IPS-NIHi7 (cell line): Measurements from ENCODE around the gene TSFM.
"Not testable (repeated sequence)": the region's sequence is repeated elsewhere in the genome, so short reads cannot be mapped to it uniquely, and the experiment has no call there.

Experiments used
- DNase-seq: peaks from one replicate; pipeline ENCODE4 v3.0.0; 2012; ENCODE audit warnings: mixed read lengths; ENCODE audit errors: extremely low spot score

Gene TSFM

GRCh38 chr12:57815177-57816000, 32.8 kb downstream of the TSFM start:
- DNase-seq, result peak; percentile 77

DNA sequence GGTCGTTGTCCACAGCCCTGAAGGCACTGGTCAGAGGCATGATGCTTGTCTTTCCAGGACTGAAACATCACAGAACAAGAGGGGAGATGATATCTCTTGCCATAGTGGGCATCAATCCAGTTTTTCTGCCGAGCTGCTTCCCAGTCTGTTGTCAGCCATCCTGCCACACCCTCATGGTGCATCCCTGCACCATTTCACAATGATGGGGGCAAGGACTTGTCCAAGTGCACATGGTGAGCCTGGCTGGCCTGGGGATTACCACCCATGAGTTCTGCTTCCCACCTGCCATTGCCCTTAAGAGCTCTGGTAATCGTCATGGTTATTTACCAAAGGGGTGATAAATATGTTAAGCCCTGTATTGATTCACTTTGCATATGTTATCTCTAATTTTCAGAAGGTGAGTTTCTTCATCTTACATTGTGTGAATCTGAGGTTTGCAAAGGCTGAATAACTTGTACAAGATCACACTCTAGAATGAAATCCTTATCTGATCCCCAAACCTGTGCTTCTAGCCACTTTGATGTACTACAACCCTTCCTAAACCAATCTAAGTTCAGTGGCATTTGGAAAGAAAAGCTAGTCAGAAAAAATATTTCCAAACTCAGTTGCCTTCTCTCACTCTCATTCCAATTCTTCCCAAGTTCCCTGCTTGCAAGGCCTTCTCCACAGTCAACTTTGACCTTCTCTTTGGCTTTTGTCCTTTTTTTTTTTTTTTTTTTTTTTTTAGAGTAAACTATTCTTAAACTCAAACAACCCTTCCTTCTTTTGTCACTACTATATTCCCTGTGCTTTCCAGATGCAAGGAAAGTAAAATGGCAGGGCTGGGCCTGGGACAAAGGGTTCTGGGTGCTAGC, 33.6 kb downstream of the TSFM start:
- no peak for DNase-seq

DNA sequence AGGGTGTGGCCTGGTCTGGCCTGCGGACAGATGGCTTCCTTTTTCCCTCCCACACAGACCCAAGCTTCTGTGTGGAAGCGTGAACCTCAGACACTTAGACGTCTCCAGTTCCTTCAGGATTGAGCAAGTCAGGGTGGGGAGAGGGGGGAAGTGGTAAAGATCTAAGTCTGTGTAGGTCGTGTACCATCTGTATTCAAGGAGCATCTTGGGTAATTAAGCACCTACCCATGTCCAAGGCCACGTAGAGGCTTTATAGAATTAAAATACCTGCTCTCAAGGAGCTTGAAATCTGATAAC, 34.2 kb downstream of the TSFM start:
- no peak for DNase-seq

GRCh38 chr12:57817261-57817989, 34.8 kb downstream of the TSFM start:
- no peak for DNase-seq

GRCh38 chr12:57817990-57818331, 35.4 kb downstream of the TSFM start:
- DNase-seq, result not testable (repeated sequence)

DNA sequence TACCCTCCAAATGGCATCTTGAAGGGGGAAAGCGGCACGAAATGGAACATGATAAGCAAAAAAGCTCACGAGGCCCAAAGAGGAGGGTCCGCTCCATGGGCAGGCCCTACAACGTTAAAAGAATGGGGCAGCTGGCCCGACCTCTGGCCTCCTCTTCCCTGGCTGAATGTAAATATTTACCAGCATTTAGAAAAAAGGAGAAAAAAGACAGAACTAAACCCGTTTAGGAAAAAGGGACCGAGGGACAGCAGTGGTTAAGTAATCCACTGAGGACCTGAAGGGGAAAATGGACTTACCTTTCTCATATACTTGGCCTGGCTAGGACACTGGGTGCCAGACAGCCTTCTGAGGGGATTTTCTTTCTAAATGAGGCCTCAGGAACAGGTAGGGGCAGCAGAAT, 37.5 kb downstream of the TSFM start:
- DNase-seq, result not testable (repeated sequence)

GRCh38 chr12:57821015-57821414, 38.4 kb downstream of the TSFM start:
- DNase-seq, result not testable (repeated sequence)

DNA sequence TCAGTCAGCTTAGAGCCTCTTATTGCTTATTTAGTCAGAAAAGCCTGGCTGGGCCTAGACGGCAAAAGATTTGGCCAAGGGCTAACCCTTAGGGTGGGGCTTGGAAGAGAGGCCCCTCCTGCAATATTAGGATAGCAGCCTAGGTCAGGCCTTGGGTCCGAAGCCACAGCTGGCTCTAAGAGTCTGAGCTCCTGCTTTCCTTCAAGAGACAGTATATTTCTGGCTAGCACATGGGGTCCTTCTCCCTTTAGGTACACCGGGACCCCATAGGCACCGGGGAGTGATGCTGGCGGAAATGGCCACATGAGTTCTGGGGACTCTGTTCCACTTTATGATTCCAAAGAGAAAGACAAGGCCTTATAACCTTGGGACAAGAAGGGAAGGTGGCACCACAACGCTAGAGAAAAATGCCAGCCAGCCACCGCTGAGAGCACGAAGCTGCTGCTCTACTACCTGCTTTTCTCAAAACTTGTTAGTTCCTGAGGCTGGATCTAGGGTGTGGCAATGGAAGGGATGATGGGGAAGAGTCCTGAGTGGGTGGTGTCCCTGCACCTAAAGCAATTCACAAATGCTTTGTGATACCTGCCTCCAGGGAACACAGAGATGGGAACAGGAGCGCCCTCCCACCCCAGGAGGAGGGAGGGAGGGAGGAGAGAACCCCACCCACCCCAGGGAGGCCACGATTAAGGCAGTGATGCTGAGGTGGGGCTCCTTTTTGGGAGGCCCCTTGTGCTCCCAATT, 39.1 kb downstream of the TSFM start:
- no peak for DNase-seq

DNA sequence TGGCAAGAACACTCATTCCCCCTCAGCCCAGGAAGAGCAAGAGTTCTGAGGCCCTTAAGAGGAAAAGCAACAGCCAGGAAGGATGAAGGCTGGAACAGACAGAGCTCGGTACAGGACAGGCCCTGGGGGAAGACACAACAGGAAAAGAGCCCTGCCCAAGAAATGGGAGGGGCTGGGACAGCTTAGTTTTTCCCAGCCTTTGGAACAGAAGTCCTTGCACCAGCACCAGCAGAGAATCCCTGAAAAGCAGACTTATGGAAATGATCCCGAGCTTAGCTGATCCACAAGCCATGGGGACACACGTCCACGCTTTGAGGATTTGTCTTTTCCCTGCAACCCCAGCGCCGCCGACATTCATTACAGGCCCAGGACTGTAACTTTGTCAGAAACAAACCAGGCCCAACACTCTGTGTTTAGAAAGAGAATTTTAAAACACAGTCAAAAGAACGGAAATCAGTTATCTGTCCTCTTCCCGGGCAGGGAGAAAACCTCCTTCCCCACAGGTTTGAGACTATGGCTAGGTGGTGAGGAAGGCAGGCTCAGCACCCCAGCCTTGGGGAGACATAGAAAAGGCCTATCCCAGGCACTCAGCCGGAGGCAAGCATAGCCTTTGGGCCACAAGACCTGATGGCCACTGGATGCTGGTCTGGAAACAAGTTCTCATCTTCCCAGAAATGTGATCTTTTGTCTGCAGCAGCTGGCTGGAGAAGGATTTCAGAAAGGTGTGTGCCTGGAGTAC, 40.0 kb downstream of the TSFM start:
- no peak for DNase-seq

DNA sequence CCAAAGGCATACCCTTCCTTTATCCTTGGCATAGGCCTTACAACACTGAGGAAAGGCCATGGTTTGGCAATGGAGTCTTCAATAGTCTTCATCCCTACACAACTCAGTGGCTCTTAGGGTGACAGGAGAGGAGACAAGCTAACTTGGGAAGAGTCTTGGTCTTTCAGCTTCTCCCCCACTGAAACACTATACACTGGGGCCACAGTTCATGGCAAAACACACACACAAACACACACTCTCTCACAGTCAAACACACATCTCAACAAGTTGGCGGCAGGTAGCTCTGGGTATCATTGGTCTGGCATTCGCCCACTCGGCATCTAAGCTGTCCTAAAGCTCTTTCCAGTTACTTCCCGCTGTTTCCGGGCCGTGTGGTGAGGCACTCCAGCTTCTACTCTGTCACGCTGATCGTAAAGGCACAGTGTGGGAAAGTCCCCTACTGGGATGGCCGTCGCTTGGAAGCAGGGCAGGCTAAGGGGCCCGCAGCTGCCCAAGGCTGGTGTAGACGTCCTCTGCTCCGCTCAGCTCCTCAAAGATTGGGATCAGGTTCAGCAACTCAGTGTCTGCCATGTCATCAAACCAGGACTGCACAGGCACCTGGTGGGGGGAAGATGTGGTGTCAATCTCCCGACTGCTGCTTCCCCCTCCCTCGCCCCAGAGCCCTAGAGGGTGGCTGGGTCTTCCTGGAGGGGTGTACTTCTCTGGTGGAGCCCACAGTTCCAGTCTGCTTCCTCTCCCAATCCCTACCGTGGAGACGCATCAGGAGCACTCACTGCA, 40.7 kb downstream of the TSFM start:
- DNase-seq, result no peak

GRCh38 chr12:57823908-57824640, 41.5 kb downstream of the TSFM start:
- no peak for DNase-seq

DNA sequence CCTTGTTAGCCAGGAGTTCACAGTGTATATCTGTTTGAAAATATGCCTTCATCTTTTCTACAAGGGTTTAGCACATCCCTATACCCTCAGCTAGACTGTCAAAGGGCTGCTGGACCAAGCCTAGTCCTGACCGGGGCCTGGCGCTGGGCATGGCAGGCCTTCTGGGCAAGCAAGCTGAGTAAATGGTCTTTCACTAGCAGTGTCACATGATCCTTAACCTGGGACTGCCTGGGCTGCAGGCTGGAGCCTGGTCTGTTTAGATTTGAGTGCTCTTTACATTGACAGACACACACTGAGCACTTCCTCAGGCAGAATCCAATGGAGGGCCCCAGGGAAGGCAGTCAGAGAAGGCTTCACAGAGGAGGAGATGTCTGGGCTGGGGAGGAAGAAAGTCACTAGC, 42.9 kb downstream of the TSFM start:
- DNase-seq, result no peak

DNA sequence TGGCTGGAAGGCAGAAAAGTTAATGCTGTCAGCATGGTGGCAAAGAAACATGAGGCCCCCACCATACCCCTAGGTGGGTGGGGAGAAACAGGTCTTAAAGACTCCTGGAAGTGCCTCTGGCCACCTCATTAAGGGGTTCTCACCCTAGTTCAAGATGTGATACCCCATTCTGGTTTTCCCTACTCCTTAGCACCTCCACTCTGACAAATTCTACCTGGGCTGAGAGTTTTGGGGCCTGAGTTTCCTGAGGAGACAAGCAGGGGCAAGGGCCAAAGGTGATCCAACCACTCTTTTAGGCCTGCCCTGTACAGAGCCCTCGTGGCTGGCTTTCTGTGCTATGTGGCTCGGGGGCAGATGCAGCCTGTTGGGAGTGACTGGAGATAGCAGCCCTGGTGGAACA, 43.8 kb downstream of the TSFM start:
- no peak for DNase-seq

- no peak for DNase-seq
Observed at GRCh38 chr12:57826966-57827365, 44.4 kb downstream of the TSFM start.

DNA sequence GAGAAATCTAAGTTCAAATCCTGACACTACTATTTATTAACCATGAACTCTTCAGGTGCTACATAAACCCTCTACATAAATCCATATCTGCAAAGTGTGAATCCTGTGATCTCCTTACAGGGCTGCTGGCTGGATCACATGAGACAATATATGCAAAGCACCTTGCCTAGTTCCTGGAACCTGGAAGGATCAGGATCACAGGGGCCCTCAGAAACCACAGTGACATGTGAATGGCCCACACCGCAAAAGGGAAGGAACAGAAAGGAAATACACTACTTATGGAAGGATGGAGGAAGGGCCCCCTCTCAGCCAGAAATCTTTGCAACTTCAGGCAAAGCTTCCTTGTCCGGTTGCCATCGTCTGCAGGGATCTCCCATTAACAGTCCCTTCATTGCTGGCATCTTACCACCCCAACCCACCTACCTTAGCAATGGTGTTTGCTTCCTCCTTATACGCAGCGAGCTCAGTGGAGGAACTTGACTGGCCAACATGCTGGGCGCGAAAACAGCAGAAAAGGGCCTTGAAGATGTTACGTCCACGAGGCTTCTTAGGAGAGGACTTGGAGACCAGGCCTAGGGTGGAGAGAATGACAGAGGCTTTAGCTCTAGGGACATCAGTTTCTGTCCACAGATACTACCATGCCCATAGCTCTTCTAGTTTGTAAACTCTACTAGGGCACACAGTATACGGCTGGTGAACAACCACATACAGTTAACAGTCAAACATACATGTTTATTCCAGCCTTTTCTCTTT, 46.6 kb downstream of the TSFM start:
- no peak for DNase-seq

DNA sequence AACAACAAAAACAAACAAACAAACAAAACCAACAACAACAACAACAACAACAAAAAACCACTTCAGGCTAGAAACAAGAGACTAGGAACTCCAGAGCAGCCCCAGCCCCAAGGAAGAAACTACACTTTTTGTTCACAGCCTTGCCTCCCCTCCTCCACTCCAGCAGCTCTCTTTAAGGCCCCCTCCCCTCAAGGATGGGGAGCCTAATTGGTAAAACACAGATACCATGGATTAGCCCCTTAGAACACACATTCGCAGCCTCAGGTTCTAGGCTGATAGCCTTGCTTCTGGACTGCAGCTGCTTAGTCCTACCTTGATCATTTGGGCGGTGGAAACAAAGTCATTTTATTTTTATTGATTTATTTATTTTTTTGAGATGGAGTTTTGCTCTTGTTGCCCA, 47.8 kb downstream of the TSFM start:
- DNase-seq, result no peak

DNA sequence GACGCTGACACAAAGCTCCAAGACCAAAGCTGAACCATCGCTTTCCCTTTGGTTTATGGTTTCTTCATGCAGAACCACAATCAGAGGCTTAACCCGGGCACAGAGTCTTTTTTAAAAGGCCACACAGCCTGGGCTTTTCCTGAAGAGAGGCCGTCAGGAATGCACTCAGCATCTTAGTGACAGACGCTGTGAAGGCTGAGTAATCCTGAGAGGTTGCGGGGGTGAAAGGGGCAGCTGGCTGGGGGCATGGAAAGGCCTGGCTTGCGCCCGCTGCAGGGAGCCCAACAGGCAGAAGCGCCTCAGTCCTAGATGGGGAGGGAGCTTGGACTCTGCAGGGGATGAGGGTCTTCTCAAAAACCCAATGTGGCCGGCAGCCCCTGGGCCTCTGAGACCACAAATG, 50.4 kb downstream of the TSFM start:
- DNase-seq, result no peak

- no peak for DNase-seq
Observed at GRCh38 chr12:57833672-57834071, 51.1 kb downstream of the TSFM start.
